HG03095 (cell line): ENCODE results near the gene GYG2.
"Not testable (repeated sequence)": the region's sequence is repeated elsewhere in the genome, so short reads cannot be mapped to it uniquely, and the experiment has no call there.

Experiments used
- ATAC-seq: cut with Tn5 transposase; IDR thresholded peaks from one replicate; pipeline ENCODE4 v1.9.1; 2021; ENCODE audit warnings: moderate library complexity; ENCODE audit not compliant: unreplicated experiment

GYG2 gene

GRCh38 chrX:2828344-2828958, at the start of gene GYG2:
Gene GYG2, plus strand, starts transcription at chrX:2828930. Its CDS starts 1,259 bp downstream, at chrX:2830189.
- ATAC-seq, result no peak

DNA sequence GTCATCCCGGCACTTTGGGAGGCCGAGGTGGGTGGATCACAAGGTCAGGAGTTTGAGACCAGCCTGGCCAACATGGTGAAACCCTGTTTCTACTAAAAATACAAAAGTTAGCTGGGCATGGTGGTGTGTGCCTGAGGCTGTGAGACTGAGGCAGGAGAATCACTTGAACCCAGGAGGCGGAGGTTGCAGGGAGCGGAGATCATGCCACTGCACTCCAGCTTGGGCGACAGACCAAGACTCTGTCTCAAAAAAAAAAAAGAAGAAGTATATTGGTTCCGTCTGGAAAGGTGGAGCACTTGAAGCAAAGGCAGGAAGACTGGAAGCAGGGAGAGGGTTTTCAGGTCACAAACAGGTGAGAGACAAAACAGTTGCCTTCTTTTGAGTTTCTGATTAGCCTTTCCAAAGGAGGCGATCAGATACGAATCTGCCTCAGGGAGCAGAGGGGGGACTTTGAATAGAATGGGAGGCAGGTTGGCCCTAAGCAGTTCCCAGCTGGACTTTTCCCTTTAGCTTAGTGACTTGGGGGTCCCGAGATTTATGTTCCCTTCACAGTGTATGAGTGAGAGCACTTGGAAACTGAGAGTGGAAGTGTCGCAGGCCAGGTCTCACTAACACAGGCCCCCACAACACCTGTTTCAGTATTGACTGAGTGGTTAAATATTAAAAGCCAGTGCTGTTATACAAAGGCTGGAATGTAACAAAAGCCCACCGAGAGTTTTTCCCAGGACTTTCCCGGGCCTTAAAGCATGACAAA, 48.1 kb upstream of the GYG2 start:
- peak; percentile 53 for ATAC-seq

DNA sequence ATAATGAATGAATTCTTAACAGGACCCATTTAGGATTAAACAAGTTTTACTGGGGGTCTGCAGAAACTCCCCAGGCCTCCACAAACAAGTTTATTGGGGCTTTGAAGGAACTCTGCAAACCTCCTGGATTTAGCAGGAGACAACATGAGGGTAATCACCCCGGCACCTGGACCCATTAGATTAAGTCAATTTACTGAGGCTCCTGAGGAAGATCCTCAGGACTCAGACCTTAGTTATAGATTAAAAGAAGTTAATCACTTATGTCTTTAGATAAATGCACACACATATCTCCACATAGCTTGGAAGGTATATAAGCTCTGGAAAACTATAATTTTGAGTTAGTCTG, 47.5 kb upstream of the GYG2 start:
- no peak for ATAC-seq

- no peak for ATAC-seq
Measured at GRCh38 chrX:2781698-2782097, 47.0 kb upstream of the GYG2 start.

GRCh38 chrX:2782171-2782570, 46.6 kb upstream of the GYG2 start:
- no peak for ATAC-seq

- no peak for ATAC-seq
Measured at GRCh38 chrX:2782778-2783177, 46.0 kb upstream of the GYG2 start.

- ATAC-seq, result no peak
Measured at GRCh38 chrX:2784026-2784425, 44.7 kb upstream of the GYG2 start.

DNA sequence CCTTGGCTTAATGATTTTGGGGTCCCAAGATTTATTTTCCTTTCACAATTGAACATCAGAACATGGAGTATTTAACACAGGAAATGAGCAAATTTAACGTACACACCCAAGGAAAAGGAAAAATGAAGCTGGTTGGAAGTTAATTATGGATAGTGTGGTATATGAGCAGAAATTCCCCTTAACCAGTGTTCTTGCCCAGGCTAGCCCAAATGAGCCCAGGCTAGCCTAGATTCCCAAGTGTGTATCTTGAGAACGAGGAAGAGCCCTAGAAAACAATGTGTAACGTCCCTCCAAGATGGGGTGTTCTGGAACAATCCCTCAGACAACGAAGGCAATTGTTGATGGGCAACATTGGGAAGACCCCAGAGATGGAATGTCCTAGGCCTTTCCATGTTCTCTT, 43.2 kb upstream of the GYG2 start:
- no peak for ATAC-seq

GRCh38 chrX:2788980-2789379, 39.8 kb upstream of the GYG2 start:
- no peak for ATAC-seq

DNA sequence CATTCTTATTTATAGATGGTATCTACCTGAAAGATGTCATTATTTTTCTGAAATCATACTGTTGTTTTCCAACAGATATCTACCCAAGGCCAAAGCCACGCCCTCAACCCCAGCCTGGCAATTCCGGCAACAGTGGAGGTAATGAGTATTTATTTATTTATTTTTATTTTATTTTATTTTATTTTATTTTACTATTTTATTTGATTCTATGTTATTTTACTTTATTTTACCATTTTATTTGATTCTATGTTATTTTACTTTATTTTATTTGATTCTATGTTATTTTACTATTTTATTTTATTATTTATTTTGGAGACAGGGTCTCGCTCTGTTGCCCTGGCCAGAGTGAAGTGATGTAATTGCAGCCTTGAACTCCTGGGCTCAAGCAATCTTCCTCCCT, 39.2 kb upstream of the GYG2 start:
- no peak for ATAC-seq

- no peak for ATAC-seq
Measured at GRCh38 chrX:2793752-2794151, 35.0 kb upstream of the GYG2 start.

- ATAC-seq, result no peak
Measured at GRCh38 chrX:2794336-2794735, 34.4 kb upstream of the GYG2 start.

DNA sequence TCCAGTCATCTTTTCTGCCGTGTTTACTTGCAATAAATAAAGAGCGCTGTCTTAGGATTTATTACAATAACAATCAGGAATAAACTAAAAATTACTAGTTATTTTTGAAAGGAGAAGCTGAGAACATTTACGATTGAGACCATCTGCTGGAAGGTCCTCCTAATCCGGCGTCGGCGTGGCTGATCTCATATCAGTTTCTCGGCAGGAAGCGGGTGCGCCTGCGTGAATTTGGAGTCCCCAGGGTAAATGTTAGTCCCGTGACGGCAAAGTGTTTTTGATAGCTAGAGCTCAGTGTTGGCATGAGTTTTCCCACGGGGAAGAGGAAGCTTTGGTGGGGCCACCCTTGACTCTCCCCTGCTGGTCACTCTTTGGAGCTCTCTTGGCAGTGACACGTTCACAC, 31.9 kb upstream of the GYG2 start:
- ATAC-seq, result not testable (repeated sequence)

- no peak for ATAC-seq
Measured at GRCh38 chrX:2799369-2799768, 29.4 kb upstream of the GYG2 start.

DNA sequence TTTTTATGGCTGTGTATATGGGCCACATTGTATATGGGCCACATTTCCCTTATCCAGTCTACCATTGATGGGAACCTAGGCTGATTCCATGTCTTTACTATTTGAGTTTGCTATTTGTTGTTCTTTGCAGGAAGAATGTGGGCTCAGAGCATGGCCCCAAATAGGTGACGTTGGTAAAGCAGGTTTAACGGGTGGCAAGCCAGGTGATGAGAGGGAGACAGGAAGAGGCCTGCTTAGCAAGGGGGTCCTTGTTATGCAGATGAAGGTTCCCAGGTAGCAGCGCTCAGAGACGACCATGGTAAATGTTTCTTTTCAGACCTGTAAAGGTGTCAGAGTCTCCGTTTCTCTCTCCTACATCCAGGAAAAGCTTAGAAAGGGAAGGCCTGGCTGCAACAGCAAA, 28.8 kb upstream of the GYG2 start:
- not testable (repeated sequence) for ATAC-seq

DNA sequence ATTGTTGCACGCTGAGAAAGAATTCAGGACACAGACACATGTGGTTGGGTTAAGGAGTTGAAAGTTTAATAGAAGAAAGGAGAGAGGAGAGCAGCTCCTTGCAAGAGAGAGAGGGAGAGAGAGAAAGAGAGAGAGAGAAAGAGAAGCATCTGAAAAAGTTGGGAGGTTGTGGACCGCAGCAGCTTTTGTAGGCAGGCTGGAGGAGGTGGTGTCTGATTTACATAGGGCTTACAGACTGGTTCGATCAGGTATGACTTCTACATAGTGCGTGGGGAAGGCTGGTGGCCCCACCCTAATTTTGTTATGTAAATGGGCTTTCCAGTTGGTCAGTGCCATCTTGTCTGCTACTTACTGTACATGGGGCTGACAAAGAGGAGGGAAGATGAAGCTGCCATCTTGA, 27.5 kb upstream of the GYG2 start:
- no peak for ATAC-seq

GRCh38 chrX:2802376-2803090, 26.2 kb upstream of the GYG2 start:
- not testable (repeated sequence) for ATAC-seq

DNA sequence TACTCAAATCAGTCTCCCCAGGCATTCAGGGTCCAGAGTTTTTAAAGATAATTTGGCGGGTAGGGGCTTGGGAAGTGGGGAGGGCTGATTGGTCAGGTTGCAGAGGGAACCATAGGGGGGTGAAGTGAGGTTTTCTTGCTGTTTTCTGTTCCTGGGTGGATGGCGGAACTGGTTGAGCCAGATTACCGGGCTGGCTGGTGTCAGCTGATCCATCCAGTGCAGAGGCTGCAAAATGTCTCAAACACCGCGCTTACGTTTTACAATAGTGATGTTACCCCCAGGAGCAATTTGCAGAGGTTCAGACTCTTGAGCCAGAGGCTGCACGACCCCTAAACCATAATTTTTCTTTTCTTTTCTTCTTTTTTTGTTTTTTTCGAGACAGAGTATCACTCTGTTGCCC, 25.2 kb upstream of the GYG2 start:
- ATAC-seq, result not testable (repeated sequence)

- not testable (repeated sequence) for ATAC-seq
Measured at GRCh38 chrX:2804106-2804843, 24.5 kb upstream of the GYG2 start.

GRCh38 chrX:2804858-2805257, 23.9 kb upstream of the GYG2 start:
- not testable (repeated sequence) for ATAC-seq

- ATAC-seq, result no peak
Measured at GRCh38 chrX:2811271-2811670, 17.5 kb upstream of the GYG2 start.
